ENCODE results near the gene GPR45.

- TF ChIP-seq POLR2AphosphoS5 (IDR thresholded peaks at IDR 0.05; ENCODE audit: low read depth, low read length) (no peak), POLR2A (IDR thresholded peaks at IDR 0.05; ENCODE audit: low read depth, low read length) (no peak), TAF1 (IDR thresholded peaks at IDR 0.05; ENCODE audit: low read depth, low read length) (no peak)
These were observed 897 bp downstream of the GPR45 start for GRCh38 chr2:105242286-105242993.

Data from GM12891 (cell line).